HEK293 (cell line): Measurements from ENCODE around the gene UXS1.

ENCODE experiments used
- CTCF ChIA-PET: fragments of 350-600 bp; formaldehyde crosslinking; extraction: SDS; loops from one replicate; lab custom pipeline; 2021; ENCODE audit warnings: antibody characterized with exemption; lab: Yijun Ruan, JAX
- POLR2A ChIA-PET: fragments of 300-600 bp; formaldehyde crosslinking; extraction: SDS; loops from one replicate; lab custom pipeline; 2020; ENCODE audit warnings: antibody characterized with exemption, inconsistent platforms; lab: Yijun Ruan, JAX
- H3K27ac ChIP-seq: fragments of 200-500 bp; sonication (Bioruptor generic); 2 replicates; pipeline ENCODE4 v1.5.1; 2014; ENCODE audit warnings: low read depth, low read length, control low read depth, inconsistent platforms; ENCODE audit errors: extremely low read depth
- H3K36me3 ChIP-seq, 2 experiments: fragments of 200-500 bp in 1 of 2; sonication (Bioruptor generic) in 1 of 2; 1 replicate in 1 of 2; 2 replicates in 1 of 2; pipeline ENCODE4 v1.5.1; 2014 to 2017; ENCODE audit warnings: inconsistent platforms in 2 of 2, low read length in 2 of 2; ENCODE audit not compliant: control insufficient read depth in 2 of 2, insufficient read depth in 1 of 2
- H3K4me1 ChIP-seq: fragments of 200-500 bp; sonication (Bioruptor generic); 2 replicates; pipeline ENCODE4 v1.5.1; 2014; ENCODE audit warnings: mild to moderate bottlenecking, low read length, inconsistent platforms; ENCODE audit not compliant: control insufficient read depth, insufficient read depth
- H3K4me3 ChIP-seq: 2 replicates; pipeline ENCODE4 v1.5.1; 2011; ENCODE audit warnings: low read depth, mild to moderate bottlenecking, control low read depth, low read length, moderate library complexity
- H3K9me3 ChIP-seq: fragments of 200-500 bp; sonication (Bioruptor generic); 2 replicates; pipeline ENCODE4 v1.5.1; 2014; ENCODE audit warnings: low read depth, low read length, inconsistent platforms; ENCODE audit not compliant: control insufficient read depth, insufficient read depth
- GLIS2 ChIP-seq: fragments of 450-650 bp; formaldehyde crosslinking; IDR thresholded peaks from 2 replicates; pipeline ENCODE4 v1.5.1; 2016; ENCODE audit warnings: missing biosample characterization, missing genetic modification characterization
- KLF8 ChIP-seq: fragments of 450-650 bp; formaldehyde crosslinking; IDR thresholded peaks from 2 replicates; pipeline ENCODE4 v1.5.1; 2016; ENCODE audit warnings: missing biosample characterization, missing genetic modification characterization
- TCF7L2 ChIP-seq: IDR thresholded peaks from 2 replicates; pipeline ENCODE4 v1.6.1; 2011; ENCODE audit warnings: low read depth, mild to moderate bottlenecking, inconsistent platforms, low read length, moderate library complexity, borderline replicate concordance
- WT1 ChIP-seq: fragments of 450-650 bp; formaldehyde crosslinking; IDR thresholded peaks from 2 replicates; pipeline ENCODE4 v1.5.1; 2016; ENCODE audit warnings: missing biosample characterization, missing genetic modification characterization
- ZBTB1 ChIP-seq: fragments of 450-650 bp; formaldehyde crosslinking; IDR thresholded peaks from 2 replicates; pipeline ENCODE4 v1.5.1; 2016; ENCODE audit warnings: missing biosample characterization, missing genetic modification characterization
- ZNF10 ChIP-seq: fragments of 450-650 bp; formaldehyde crosslinking; IDR thresholded peaks from 2 replicates; pipeline ENCODE4 v1.5.1; 2017; ENCODE audit warnings: missing biosample characterization, missing genetic modification characterization
- ZNF140 ChIP-seq: fragments of 450-650 bp; formaldehyde crosslinking; IDR thresholded peaks from 2 replicates; pipeline ENCODE4 v1.5.1; 2016; ENCODE audit warnings: missing biosample characterization, missing genetic modification characterization
- ZNF175 ChIP-seq: fragments of 450-650 bp; formaldehyde crosslinking; IDR thresholded peaks from 2 replicates; pipeline ENCODE4 v1.5.1; 2016; ENCODE audit warnings: missing biosample characterization, missing genetic modification characterization
- ZNF248 ChIP-seq: fragments of 450-650 bp; formaldehyde crosslinking; IDR thresholded peaks from 2 replicates; pipeline ENCODE4 v1.5.1; 2017; ENCODE audit warnings: missing biosample characterization, missing genetic modification characterization
- ZNF560 ChIP-seq: fragments of 450-650 bp; formaldehyde crosslinking; IDR thresholded peaks from 2 replicates; pipeline ENCODE4 v1.5.1; 2017; ENCODE audit warnings: missing biosample characterization, missing genetic modification characterization, borderline replicate concordance
- ZNF610 ChIP-seq: fragments of 450-650 bp; formaldehyde crosslinking; IDR thresholded peaks from 2 replicates; pipeline ENCODE4 v1.5.1; 2016; ENCODE audit warnings: missing biosample characterization, missing genetic modification characterization, borderline replicate concordance
- ZNF629 ChIP-seq: fragments of 450-650 bp; formaldehyde crosslinking; IDR thresholded peaks from 2 replicates; pipeline ENCODE4 v1.5.1; 2017; ENCODE audit warnings: missing biosample characterization, missing genetic modification characterization
- ZSCAN16 ChIP-seq: fragments of 450-650 bp; formaldehyde crosslinking; IDR thresholded peaks from 2 replicates; pipeline ENCODE4 v1.5.1; 2016; ENCODE audit warnings: missing biosample characterization, missing genetic modification characterization
- ZSCAN23 ChIP-seq: fragments of 450-650 bp; formaldehyde crosslinking; IDR thresholded peaks from 2 replicates; pipeline ENCODE4 v1.5.1; 2016; ENCODE audit warnings: missing biosample characterization, missing genetic modification characterization
- ZSCAN30 ChIP-seq: fragments of 450-650 bp; IDR thresholded peaks from 2 replicates; pipeline ENCODE4 v1.5.1; 2018; ENCODE audit warnings: missing biosample characterization, mild to moderate bottlenecking, missing genetic modification characterization, moderate library complexity
- TF ChIP-seq, protein P1 (sequence below): sonication (generic); formaldehyde crosslinking; IDR thresholded peaks from 2 replicates; pipeline ENCODE4 v1.8.1; 2022; ENCODE audit warnings: mild to moderate bottlenecking, moderate library complexity, missing genetic modification reagents
- TF ChIP-seq, protein P2 (sequence below): fragments of 450-650 bp; formaldehyde crosslinking; IDR thresholded peaks from 2 replicates; pipeline ENCODE4 v1.5.1; 2016; ENCODE audit warnings: missing biosample characterization, missing genetic modification characterization
- TF ChIP-seq, protein P3 (sequence below): fragments of 450-650 bp; formaldehyde crosslinking; IDR thresholded peaks from 2 replicates; pipeline ENCODE4 v1.5.1; 2016; ENCODE audit warnings: missing biosample characterization, missing genetic modification characterization
- TF ChIP-seq, protein P4 (sequence below): fragments of 450-650 bp; formaldehyde crosslinking; IDR thresholded peaks from 2 replicates; pipeline ENCODE4 v1.5.1; 2016; ENCODE audit warnings: missing biosample characterization, missing genetic modification characterization, low read depth

Gene UXS1

DNA sequence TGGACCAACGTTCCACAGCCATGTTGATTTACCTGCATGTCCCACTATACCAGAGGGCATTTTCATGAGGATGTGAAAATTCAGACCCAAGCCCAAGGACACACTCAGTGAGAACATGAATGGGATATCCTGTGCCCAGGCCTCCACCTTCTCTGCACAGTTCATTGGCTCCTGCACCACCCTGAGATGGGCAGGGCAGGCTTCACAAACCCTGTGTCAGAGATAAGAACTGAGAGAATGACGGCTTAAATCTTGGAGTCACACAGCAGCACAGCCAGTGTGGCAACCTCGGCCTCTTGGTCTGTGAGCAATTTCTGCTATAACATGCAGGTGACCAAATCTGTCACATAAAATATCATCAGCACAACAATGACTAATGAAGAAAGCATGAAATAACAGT, 71.9 kb downstream of the UXS1 start:
- ChIA-PET CTCF (interaction anchor here (0.8 kb wide), 1 partner anchor 23 kb away, joined by 3 read pairs; no protein-coding TSS in a partner anchor), POLR2A (no interaction called here)
- Histone ChIP-seq H3K4me1 (no peaks in the 10 kb centered on the region), H3K36me3 (peaks cover 0 to 69% of the 10 kb centered on the region in 2 experiments; a peak in 2 of 3 replicates), H3K4me3 (no peak overlapping the region), H3K27ac (no peak overlapping the region), H3K9me3 (no peaks in the 10 kb centered on the region)
- TF ChIP-seq ZBTB1 (tag by site-specific recombination) (no peak), ZNF140 (tag by site-specific recombination) (no peak), ZNF629 (tag by site-specific recombination) (no peak), WT1 (tag by site-specific recombination) (no peak), ZSCAN30 (tag by site-specific recombination) (no peak), KLF8 (tag by site-specific recombination) (no peak), TCF7L2 (no peak), ZNF610 (tag by site-specific recombination) (no peak), ZSCAN23 (tag by site-specific recombination) (no peak), ZSCAN16 (tag by site-specific recombination) (no peak), ZNF248 (tag by site-specific recombination) (no peak), GLIS2 (tag by site-specific recombination) (no peak), ZNF175 (tag by site-specific recombination) (no peak), ZNF10 (tag by site-specific recombination) (no peak), ZNF560 (tag by site-specific recombination) (no peak)
- TF ChIP-seq, protein P1, sequence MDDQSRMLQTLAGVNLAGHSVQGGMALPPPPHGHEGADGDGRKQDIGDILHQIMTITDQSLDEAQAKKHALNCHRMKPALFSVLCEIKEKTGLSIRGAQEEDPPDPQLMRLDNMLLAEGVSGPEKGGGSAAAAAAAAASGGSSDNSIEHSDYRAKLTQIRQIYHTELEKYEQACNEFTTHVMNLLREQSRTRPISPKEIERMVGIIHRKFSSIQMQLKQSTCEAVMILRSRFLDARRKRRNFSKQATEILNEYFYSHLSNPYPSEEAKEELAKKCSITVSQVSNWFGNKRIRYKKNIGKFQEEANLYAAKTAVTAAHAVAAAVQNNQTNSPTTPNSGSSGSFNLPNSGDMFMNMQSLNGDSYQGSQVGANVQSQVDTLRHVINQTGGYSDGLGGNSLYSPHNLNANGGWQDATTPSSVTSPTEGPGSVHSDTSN (CRISPR knock-in tag), result no peak
- TF ChIP-seq, protein P2, sequence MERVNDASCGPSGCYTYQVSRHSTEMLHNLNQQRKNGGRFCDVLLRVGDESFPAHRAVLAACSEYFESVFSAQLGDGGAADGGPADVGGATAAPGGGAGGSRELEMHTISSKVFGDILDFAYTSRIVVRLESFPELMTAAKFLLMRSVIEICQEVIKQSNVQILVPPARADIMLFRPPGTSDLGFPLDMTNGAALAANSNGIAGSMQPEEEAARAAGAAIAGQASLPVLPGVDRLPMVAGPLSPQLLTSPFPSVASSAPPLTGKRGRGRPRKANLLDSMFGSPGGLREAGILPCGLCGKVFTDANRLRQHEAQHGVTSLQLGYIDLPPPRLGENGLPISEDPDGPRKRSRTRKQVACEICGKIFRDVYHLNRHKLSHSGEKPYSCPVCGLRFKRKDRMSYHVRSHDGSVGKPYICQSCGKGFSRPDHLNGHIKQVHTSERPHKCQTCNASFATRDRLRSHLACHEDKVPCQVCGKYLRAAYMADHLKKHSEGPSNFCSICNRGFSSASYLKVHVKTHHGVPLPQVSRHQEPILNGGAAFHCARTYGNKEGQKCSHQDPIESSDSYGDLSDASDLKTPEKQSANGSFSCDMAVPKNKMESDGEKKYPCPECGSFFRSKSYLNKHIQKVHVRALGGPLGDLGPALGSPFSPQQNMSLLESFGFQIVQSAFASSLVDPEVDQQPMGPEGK (tag by site-specific recombination), result no peak
- TF ChIP-seq, protein P3, sequence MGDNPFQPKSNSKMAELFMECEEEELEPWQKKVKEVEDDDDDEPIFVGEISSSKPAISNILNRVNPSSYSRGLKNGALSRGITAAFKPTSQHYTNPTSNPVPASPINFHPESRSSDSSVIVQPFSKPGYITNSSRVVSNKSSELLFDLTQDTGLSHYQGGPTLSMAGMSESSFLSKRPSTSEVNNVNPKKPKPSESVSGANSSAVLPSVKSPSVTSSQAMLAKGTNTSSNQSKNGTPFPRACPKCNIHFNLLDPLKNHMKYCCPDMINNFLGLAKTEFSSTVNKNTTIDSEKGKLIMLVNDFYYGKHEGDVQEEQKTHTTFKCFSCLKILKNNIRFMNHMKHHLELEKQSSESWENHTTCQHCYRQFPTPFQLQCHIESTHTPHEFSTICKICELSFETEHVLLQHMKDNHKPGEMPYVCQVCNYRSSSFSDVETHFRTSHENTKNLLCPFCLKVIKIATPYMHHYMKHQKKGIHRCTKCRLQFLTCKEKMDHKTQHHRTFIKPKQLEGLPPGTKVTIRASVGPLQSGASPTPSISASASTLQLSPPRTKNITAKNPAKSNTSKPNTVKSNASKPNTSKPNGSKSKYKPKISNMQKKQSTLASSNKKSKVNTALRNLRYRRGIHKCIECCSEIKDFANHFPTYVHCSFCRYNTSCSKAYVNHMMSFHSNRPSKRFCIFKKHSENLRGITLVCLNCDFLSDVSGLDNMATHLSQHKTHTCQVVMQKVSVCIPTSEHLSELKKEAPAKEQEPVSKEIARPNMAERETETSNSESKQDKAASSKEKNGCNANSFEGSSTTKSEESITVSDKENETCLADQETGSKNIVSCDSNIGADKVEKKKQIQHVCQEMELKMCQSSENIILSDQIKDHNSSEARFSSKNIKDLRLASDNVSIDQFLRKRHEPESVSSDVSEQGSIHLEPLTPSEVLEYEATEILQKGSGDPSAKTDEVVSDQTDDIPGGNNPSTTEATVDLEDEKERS (tag by site-specific recombination), result no peak
- TF ChIP-seq, protein P4, sequence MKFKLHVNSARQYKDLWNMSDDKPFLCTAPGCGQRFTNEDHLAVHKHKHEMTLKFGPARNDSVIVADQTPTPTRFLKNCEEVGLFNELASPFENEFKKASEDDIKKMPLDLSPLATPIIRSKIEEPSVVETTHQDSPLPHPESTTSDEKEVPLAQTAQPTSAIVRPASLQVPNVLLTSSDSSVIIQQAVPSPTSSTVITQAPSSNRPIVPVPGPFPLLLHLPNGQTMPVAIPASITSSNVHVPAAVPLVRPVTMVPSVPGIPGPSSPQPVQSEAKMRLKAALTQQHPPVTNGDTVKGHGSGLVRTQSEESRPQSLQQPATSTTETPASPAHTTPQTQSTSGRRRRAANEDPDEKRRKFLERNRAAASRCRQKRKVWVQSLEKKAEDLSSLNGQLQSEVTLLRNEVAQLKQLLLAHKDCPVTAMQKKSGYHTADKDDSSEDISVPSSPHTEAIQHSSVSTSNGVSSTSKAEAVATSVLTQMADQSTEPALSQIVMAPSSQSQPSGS (tag by site-specific recombination), result no peak
